OCI-LY1 (cell line): ENCODE results near the gene N4BP3.

Experiments used
- H2AFZ ChIP-seq: fragments of 200-600 bp; sonication (generic), shearing (Covaris generic); 2 replicates; pipeline ENCODE4 v1.6.0; 2014; ENCODE audit warnings: antibody characterized with exemption, mild to moderate bottlenecking, low read length
- H3F3A ChIP-seq: fragments of 200-600 bp; sonication (generic), shearing (Covaris generic); 2 replicates; pipeline ENCODE4 v1.6.0; 2014; ENCODE audit warnings: mild to moderate bottlenecking, antibody characterized with exemption, low read length, moderate library complexity; ENCODE audit not compliant: insufficient read depth
- H3K27ac ChIP-seq: fragments of 200-600 bp; sonication (generic); 2 replicates; pipeline ENCODE4 v1.5.1; 2014; ENCODE audit warnings: low read length, mixed run types, mild to moderate bottlenecking, low read depth; ENCODE audit not compliant: poor library complexity, severe bottlenecking
- H3K27me3 ChIP-seq: fragments of 200-600 bp; sonication (generic); 2 replicates; pipeline ENCODE4 v1.6.0; 2014; ENCODE audit warnings: antibody characterized with exemption, mild to moderate bottlenecking, low read length, moderate library complexity; ENCODE audit not compliant: insufficient read depth
- H3K36me3 ChIP-seq: fragments of 200-600 bp; sonication (generic); 2 replicates; pipeline ENCODE4 v1.6.1; 2014; ENCODE audit warnings: mild to moderate bottlenecking, antibody characterized with exemption, low read length, moderate library complexity, mixed read lengths; ENCODE audit not compliant: insufficient read depth
- H3K4me1 ChIP-seq: fragments of 200-600 bp; sonication (generic); 2 replicates; pipeline ENCODE4 v1.5.1; 2014; ENCODE audit warnings: mild to moderate bottlenecking, low read length, moderate library complexity; ENCODE audit not compliant: insufficient read depth, severe bottlenecking
- H3K4me2 ChIP-seq: fragments of 200-600 bp; sonication (generic), shearing (Covaris generic); 2 replicates; pipeline ENCODE4 v1.6.1; 2014; ENCODE audit warnings: low read length
- H3K4me3 ChIP-seq: fragments of 200-600 bp; sonication (generic); 2 replicates; pipeline ENCODE4 v1.5.1; 2014; ENCODE audit warnings: low read length, low read depth, mild to moderate bottlenecking, mixed read lengths; ENCODE audit not compliant: poor library complexity, severe bottlenecking
- H3K79me2 ChIP-seq: fragments of 200-600 bp; shearing (Covaris generic); 2 replicates; pipeline ENCODE4 v1.6.1; 2016; ENCODE audit warnings: mixed run types, low read length, mixed read lengths; ENCODE audit not compliant: insufficient read depth
- H3K9ac ChIP-seq: fragments of 200-600 bp; sonication (generic), shearing (Covaris generic); 2 replicates; pipeline ENCODE4 v1.6.1; 2014; ENCODE audit warnings: mild to moderate bottlenecking, low read length, mixed read lengths
- H3K9me2 ChIP-seq: fragments of 200-600 bp; sonication (generic), shearing (Covaris generic); 2 replicates; pipeline ENCODE4 v1.6.1; 2014; ENCODE audit warnings: low read depth, mild to moderate bottlenecking, low read length, mixed read lengths
- H3K9me3 ChIP-seq: fragments of 200-600 bp; shearing (Covaris generic); 2 replicates; pipeline ENCODE4 v1.6.1; 2014; ENCODE audit warnings: low read length, mixed read lengths
- H4K20me1 ChIP-seq: fragments of 200-600 bp; sonication (generic), shearing (Covaris generic); 2 replicates; pipeline ENCODE4 v1.6.0; 2016; ENCODE audit warnings: mild to moderate bottlenecking, low read length; ENCODE audit not compliant: insufficient read depth
- EZH2 ChIP-seq: fragments of 200-600 bp; sonication (generic), shearing (Covaris generic); IDR thresholded peaks from 2 replicates; pipeline ENCODE4 v1.8.0; 2017; ENCODE audit warnings: borderline replicate concordance, mixed run types, mild to moderate bottlenecking, antibody characterized with exemption, low read length, moderate library complexity, mixed read lengths
- TF ChIP-seq, protein P1 (sequence below): fragments of 200-600 bp; sonication (generic), shearing (Covaris generic); IDR thresholded peaks from 2 replicates; pipeline ENCODE4 v1.5.1; 2017; ENCODE audit warnings: mild to moderate bottlenecking, antibody characterized with exemption, low read length, moderate library complexity, mixed read lengths

The N4BP3 gene

DNA sequence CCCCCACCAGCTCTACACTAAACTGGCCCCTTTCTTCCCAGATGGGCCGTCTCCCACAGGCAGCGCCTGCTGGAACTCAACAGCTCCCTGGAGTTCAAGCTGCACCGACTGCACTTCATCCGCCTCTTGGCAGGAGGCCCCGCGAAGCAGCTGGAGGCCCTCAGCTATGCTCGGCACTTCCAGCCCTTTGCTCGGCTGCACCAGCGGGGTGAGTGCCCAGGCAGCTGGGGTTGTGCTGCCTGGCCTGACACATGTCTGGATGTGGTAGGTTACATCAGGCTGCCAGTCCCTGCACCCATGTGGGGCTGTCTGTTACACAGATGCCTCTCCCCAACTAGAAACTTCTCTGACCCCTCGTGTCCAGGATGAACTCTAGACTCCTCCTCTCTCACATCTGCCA is 30.6 kb downstream of the N4BP3 start:
- no peaks in the 10 kb centered on the region for H3F3A ChIP-seq
- no peaks in the 10 kb centered on the region for H3K4me1 ChIP-seq
- H3K79me2 ChIP-seq = no peaks in the 10 kb centered on the region
- H3K4me3 ChIP-seq = no peak overlapping the region
- H3K36me3 ChIP-seq = peaks cover 88% of the 10 kb centered on the region
- H3K9me2 ChIP-seq = no peaks in the 10 kb centered on the region
- H3K9ac ChIP-seq = no peak overlapping the region
- H3K27me3 ChIP-seq = no peaks in the 10 kb centered on the region
- no peak overlapping the region for H3K27ac ChIP-seq
- H3K9me3 ChIP-seq = no peaks in the 10 kb centered on the region
- no peak for TF ChIP-seq EZH2
- TF ChIP-seq, protein P1, sequence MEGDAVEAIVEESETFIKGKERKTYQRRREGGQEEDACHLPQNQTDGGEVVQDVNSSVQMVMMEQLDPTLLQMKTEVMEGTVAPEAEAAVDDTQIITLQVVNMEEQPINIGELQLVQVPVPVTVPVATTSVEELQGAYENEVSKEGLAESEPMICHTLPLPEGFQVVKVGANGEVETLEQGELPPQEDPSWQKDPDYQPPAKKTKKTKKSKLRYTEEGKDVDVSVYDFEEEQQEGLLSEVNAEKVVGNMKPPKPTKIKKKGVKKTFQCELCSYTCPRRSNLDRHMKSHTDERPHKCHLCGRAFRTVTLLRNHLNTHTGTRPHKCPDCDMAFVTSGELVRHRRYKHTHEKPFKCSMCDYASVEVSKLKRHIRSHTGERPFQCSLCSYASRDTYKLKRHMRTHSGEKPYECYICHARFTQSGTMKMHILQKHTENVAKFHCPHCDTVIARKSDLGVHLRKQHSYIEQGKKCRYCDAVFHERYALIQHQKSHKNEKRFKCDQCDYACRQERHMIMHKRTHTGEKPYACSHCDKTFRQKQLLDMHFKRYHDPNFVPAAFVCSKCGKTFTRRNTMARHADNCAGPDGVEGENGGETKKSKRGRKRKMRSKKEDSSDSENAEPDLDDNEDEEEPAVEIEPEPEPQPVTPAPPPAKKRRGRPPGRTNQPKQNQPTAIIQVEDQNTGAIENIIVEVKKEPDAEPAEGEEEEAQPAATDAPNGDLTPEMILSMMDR = no peak
- no peak overlapping the region for H3K4me2 ChIP-seq
- H2AFZ ChIP-seq = no peak overlapping the region
- H4K20me1 ChIP-seq = no peaks in the 10 kb centered on the region

DNA sequence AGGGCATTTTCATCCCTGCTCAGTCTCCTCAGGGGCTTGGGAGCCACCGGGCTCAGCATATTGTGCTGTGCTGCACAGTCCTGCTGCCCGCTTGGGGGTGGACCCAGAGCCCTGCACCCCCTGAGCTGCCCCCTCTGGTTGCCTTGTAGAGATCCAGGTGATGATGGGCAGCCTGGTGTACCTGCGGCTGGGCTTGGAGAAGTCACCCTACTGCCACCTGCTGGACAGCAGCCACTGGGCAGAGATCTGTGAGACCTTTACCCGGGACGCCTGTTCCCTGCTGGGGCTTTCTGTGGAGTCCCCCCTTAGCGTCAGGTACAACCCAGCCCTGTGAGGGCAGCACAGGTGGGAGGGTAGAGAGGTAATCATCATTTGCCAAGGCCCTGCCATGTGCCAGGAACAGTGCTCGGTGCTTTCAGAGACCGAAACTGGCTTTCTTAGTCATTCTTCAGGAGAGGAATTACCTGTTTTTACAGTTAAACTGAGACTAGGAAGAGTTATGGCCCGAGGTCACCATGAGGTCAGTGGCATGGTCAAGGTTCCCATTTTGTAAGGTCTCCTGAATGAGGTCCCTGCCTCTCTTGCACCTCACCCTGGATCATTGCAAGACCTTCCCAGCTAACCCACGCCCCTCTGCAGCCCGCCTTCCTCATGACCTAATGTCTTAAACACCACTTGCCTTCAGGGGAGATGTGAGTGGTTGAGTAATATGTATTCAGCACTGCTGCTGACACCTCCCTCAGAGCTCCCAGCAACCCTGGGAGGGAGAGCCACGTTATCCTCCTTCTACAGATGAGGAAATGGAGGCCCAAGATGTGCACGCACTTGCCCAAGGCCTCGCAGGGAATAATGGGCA is 32.9 kb downstream of the N4BP3 start:
- H3K27ac ChIP-seq = no peak overlapping the region
- no peaks in the 10 kb centered on the region for H3K4me1 ChIP-seq
- H3K9ac ChIP-seq = no peak overlapping the region
- no peak overlapping the region for H3K4me3 ChIP-seq
- H3K27me3 ChIP-seq = no peaks in the 10 kb centered on the region
- no peaks in the 10 kb centered on the region for H4K20me1 ChIP-seq
- no peaks in the 10 kb centered on the region for H3F3A ChIP-seq
- TF ChIP-seq EZH2 = no peak
- TF ChIP-seq, protein P1 = peak; percentile 82
- H3K9me2 ChIP-seq = no peaks in the 10 kb centered on the region
- peaks cover 94% of the 10 kb centered on the region for H3K36me3 ChIP-seq
- H2AFZ ChIP-seq = no peak overlapping the region
- H3K79me2 ChIP-seq = no peaks in the 10 kb centered on the region
- no peak overlapping the region for H3K4me2 ChIP-seq
- no peaks in the 10 kb centered on the region for H3K9me3 ChIP-seq

DNA sequence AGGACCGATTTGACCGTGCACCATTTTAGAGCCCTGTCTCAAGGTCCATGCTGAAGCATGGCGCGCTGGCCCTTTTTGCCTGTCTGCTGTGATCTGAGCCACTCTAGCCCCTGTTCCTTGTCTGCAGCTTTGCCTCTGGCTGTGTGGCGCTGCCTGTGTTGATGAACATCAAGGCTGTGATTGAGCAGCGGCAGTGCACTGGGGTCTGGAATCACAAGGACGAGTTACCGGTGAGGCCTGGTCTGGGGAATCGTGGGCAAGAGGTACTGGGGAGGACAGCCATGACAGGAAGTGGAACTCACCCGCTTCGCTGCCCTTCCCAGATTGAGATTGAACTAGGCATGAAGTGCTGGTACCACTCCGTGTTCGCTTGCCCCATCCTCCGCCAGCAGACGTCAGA is 34.1 kb downstream of the N4BP3 start:
- H4K20me1 ChIP-seq = no peaks in the 10 kb centered on the region

More for the DNA sequence above, 34.1 kb downstream of the N4BP3 start:
- no peak overlapping the region for H3K27ac ChIP-seq
- no peak for TF ChIP-seq EZH2
- TF ChIP-seq, protein P1 = no peak
- no peak overlapping the region for H3K4me2 ChIP-seq
- H3K4me3 ChIP-seq = no peak overlapping the region
- H3K27me3 ChIP-seq = no peaks in the 10 kb centered on the region
- H2AFZ ChIP-seq = no peak overlapping the region
- peaks cover 7% of the 10 kb centered on the region for H3K4me1 ChIP-seq
- H3K9me2 ChIP-seq = no peaks in the 10 kb centered on the region
- H3K9ac ChIP-seq = no peak overlapping the region
- H3K9me3 ChIP-seq = no peaks in the 10 kb centered on the region
- H3F3A ChIP-seq = no peaks in the 10 kb centered on the region
- H3K36me3 ChIP-seq = peaks cover 95% of the 10 kb centered on the region
- no peaks in the 10 kb centered on the region for H3K79me2 ChIP-seq
